GM23338 (cell line): ENCODE measurements around the gene CSTPP1. TPM values are rescaled to one million over a fixed set of nuclear protein-coding genes. Genes with fewer than 3 reads are reported as not detected.
A peak's percentile ranks its signal among the peaks of the same experiment; 100 is the strongest.

ENCODE experiments used
- ATAC-seq: fragments of 200-7000 bp; cut with Tn5 transposase; 3 replicates; pipeline ENCODE4 v1.9.1; 2020
- DNase-seq: peaks from one replicate; pipeline ENCODE4 v3.0.0-alpha.2; 2015; ENCODE audit warnings: low spot score
- H2AFZ ChIP-seq: fragments of 200-600 bp; sonication (generic); 2 replicates; pipeline ENCODE4 v1.8.0; 2016; ENCODE audit warnings: antibody characterized with exemption, mild to moderate bottlenecking, moderate library complexity
- H3F3A ChIP-seq: fragments of 200-600 bp; sonication (generic); replicated peaks from 2 replicates; pipeline ENCODE4 v1.8.0; 2017; ENCODE audit warnings: antibody characterized with exemption, mixed run types, low read depth
- H3K27ac ChIP-seq: fragments of 200-600 bp; sonication (generic); 2 replicates; pipeline ENCODE4 v1.6.1; 2016; ENCODE audit warnings: low read depth
- H3K27me3 ChIP-seq: fragments of 200-600 bp; sonication (generic); 2 replicates; pipeline ENCODE4 v1.8.0; 2016; ENCODE audit warnings: mild to moderate bottlenecking, mixed run types, moderate library complexity; ENCODE audit not compliant: insufficient read depth
- H3K36me3 ChIP-seq: fragments of 200-600 bp; sonication (generic); 2 replicates; pipeline ENCODE4 v1.8.0; 2016; ENCODE audit warnings: mild to moderate bottlenecking; ENCODE audit not compliant: insufficient read depth
- H3K4me1 ChIP-seq: fragments of 200-600 bp; sonication (generic); 2 replicates; pipeline ENCODE4 v1.8.0; 2016; ENCODE audit warnings: mild to moderate bottlenecking, moderate library complexity; ENCODE audit not compliant: insufficient read depth
- H3K4me2 ChIP-seq: fragments of 200-600 bp; sonication (generic); 2 replicates; pipeline ENCODE4 v1.7.1; 2017; ENCODE audit warnings: mixed run types
- H3K4me3 ChIP-seq: fragments of 200-600 bp; sonication (generic); 2 replicates; pipeline ENCODE4 v1.6.1; 2016; ENCODE audit warnings: mixed run types
- H3K79me2 ChIP-seq: fragments of 200-600 bp; sonication (generic); replicated peaks from 2 replicates; pipeline ENCODE4 v1.8.0; 2017; ENCODE audit warnings: mild to moderate bottlenecking; ENCODE audit not compliant: insufficient read depth
- H3K9me2 ChIP-seq: fragments of 200-600 bp; sonication (generic); 2 replicates; pipeline ENCODE4 v1.8.0; 2017; ENCODE audit not compliant: insufficient read depth
- H4K20me1 ChIP-seq: fragments of 200-600 bp; sonication (generic); replicated peaks from 2 replicates; pipeline ENCODE4 v1.8.0; 2017; ENCODE audit warnings: mild to moderate bottlenecking; ENCODE audit not compliant: insufficient read depth
- H3K27ac Mint-ChIP-seq: 2 replicates; pipeline ENCODE4 v1.8.0; 2020; ENCODE audit warnings: inconsistent platforms, mild to moderate bottlenecking, moderate library complexity, mixed read lengths
- H3K27me3 Mint-ChIP-seq: 3 replicates; pipeline ENCODE4 v1.8.0; 2022; ENCODE audit warnings: low read depth, mild to moderate bottlenecking, moderate library complexity, mixed read lengths, inconsistent platforms; ENCODE audit not compliant: insufficient read depth, poor library complexity
- H3K36me3 Mint-ChIP-seq: 3 replicates; pipeline ENCODE4 v1.8.0; 2021; ENCODE audit warnings: low read depth, mild to moderate bottlenecking, inconsistent platforms, moderate library complexity, mixed read lengths
- H3K4me1 Mint-ChIP-seq: 3 replicates; pipeline ENCODE4 v1.8.0; 2020; ENCODE audit warnings: mild to moderate bottlenecking, inconsistent platforms, mixed read lengths
- H3K4me3 Mint-ChIP-seq: 3 replicates; pipeline ENCODE4 v1.8.0; 2021; ENCODE audit warnings: moderate library complexity, mild to moderate bottlenecking, inconsistent platforms, mixed read lengths
- H3K9me3 Mint-ChIP-seq: 3 replicates; pipeline ENCODE4 v1.8.0; 2020; ENCODE audit warnings: moderate library complexity, mild to moderate bottlenecking, inconsistent platforms, mixed read lengths
- CREB1 ChIP-seq: fragments of 250-450 bp; sonication (Bioruptor Pico); IDR thresholded peaks from 2 replicates; pipeline ENCODE4 v1.5.0; 2020; ENCODE audit warnings: low read depth, mild to moderate bottlenecking, moderate library complexity
- CTCF ChIP-seq, 2 experiments: fragments of 200-600 bp in 1 of 2; sonication (generic) in 1 of 2; conservative IDR thresholded peaks; 2 replicates each; pipeline versions ENCODE4 v1.5.1 to v1.6.1; 2016 to 2017; ENCODE audit warnings: antibody characterized with exemption in 2 of 2, low read depth in 2 of 2, mild to moderate bottlenecking in 2 of 2, moderate library complexity in 1 of 2
- EZH2 ChIP-seq: fragments of 200-600 bp; sonication (generic); IDR thresholded peaks from one replicate; pipeline ENCODE4 v1.8.0; 2017; ENCODE audit warnings: antibody characterized with exemption, mild to moderate bottlenecking, low read depth; ENCODE audit not compliant: unreplicated experiment
- EZH2phosphoT487 ChIP-seq: fragments of 200-600 bp; sonication (generic); IDR thresholded peaks from one replicate; pipeline ENCODE4 v1.8.1; 2018; ENCODE audit warnings: antibody characterized with exemption; ENCODE audit not compliant: unreplicated experiment
- JUNB ChIP-seq: IDR thresholded peaks from one replicate; pipeline ENCODE4 v1.6.1; 2016; ENCODE audit warnings: antibody characterized with exemption; ENCODE audit not compliant: unreplicated experiment
- NANOG ChIP-seq: IDR thresholded peaks from 2 replicates; pipeline ENCODE4 v1.6.1; 2016; ENCODE audit warnings: antibody characterized with exemption, borderline replicate concordance
- POLR2AphosphoS5 ChIP-seq: IDR thresholded peaks from 2 replicates; pipeline ENCODE4 v1.6.1; 2016; ENCODE audit warnings: antibody characterized with exemption, low read depth
- STAT1 ChIP-seq: IDR thresholded peaks from one replicate; pipeline ENCODE4 v1.6.1; 2016; ENCODE audit warnings: antibody characterized with exemption; ENCODE audit not compliant: unreplicated experiment
- ZNF331 ChIP-seq: fragments of 250-450 bp; sonication (Bioruptor Pico); IDR thresholded peaks from 2 replicates; pipeline ENCODE4 v1.5.0; 2020; ENCODE audit warnings: low read depth, mild to moderate bottlenecking, moderate library complexity
- polyA plus RNA-seq: library from polyadenylated mRNA; unstranded; fragments of >200 nt; fragmentation: Nextera tagmentation; extraction: Ambion mirVana; gene quantifications from 2 replicates; pipeline ENCODE4 v1.2.1, GENCODE V29; 2016
- total RNA-seq: library from RNA; depleted of rRNA; stranded (reverse); fragments of >200 nt; shearing (Covaris generic); gene quantifications from 2 replicates; pipeline ENCODE4 v1.2.3, GENCODE V29; 2014
- TF ChIP-seq, protein P1 (sequence below): IDR thresholded peaks from one replicate; pipeline ENCODE4 v1.6.1; 2018; ENCODE audit warnings: antibody characterized with exemption; ENCODE audit not compliant: unreplicated experiment
- TF ChIP-seq, protein P2 (sequence below): IDR thresholded peaks from 2 replicates; pipeline ENCODE4 v1.6.1; 2016; ENCODE audit warnings: antibody characterized with exemption

Gene CSTPP1
- total and polyA plus RNA-seq, 2 experiments from 2014 or later = 23.5 to 42.6 TPM

DNA sequence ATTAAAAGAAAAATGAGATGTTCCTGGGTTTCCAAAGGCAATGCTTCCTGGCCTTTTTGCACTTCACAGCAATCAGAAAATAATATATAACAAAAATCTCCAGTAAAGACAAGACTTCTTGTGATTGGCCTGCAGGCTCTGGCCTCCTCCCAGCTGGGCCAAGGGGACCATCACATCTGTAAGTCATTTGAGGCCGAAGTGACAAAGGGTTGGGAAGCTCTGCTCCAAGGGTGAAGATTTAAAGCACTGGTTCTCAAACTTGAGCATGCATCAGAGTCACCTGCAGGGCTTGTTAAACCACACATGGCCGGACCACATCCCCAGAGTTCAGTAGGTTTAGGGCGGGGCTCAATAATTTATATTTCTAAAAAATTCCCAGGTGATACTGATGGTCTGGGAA lies 208.0 kb downstream of the CSTPP1 start:
- Histone ChIP-seq H3K79me2 (no peaks in the 10 kb centered on the region), H3K4me2 (no peak overlapping the region), H3K9me2 (no peaks in the 10 kb centered on the region), H3K4me3 (no peak overlapping the region), H3K4me1 (no peaks in the 10 kb centered on the region), H3F3A (no peaks in the 10 kb centered on the region), H3K36me3 (no peaks in the 10 kb centered on the region), H3K27ac (0 out of 2 replicates have a peak overlapping the region, but pooled peaks have one; percentile 39), H2AFZ (no peak overlapping the region), H4K20me1 (no peaks in the 10 kb centered on the region), H3K27me3 (no peaks in the 10 kb centered on the region)
- Mint-ChIP-seq H3K27ac (no peak overlapping the region), H3K27me3 (no peaks in the 10 kb centered on the region), H3K36me3 (no peaks in the 10 kb centered on the region), H3K4me3 (no peak overlapping the region), H3K9me3 (no peaks in the 10 kb centered on the region), H3K4me1 (peaks cover 5% of the 10 kb centered on the region; the same call in 2 of the 3 replicates)
- TF ChIP-seq EZH2 = no peak
- no peak for TF ChIP-seq JUNB
- TF ChIP-seq, protein P1, sequence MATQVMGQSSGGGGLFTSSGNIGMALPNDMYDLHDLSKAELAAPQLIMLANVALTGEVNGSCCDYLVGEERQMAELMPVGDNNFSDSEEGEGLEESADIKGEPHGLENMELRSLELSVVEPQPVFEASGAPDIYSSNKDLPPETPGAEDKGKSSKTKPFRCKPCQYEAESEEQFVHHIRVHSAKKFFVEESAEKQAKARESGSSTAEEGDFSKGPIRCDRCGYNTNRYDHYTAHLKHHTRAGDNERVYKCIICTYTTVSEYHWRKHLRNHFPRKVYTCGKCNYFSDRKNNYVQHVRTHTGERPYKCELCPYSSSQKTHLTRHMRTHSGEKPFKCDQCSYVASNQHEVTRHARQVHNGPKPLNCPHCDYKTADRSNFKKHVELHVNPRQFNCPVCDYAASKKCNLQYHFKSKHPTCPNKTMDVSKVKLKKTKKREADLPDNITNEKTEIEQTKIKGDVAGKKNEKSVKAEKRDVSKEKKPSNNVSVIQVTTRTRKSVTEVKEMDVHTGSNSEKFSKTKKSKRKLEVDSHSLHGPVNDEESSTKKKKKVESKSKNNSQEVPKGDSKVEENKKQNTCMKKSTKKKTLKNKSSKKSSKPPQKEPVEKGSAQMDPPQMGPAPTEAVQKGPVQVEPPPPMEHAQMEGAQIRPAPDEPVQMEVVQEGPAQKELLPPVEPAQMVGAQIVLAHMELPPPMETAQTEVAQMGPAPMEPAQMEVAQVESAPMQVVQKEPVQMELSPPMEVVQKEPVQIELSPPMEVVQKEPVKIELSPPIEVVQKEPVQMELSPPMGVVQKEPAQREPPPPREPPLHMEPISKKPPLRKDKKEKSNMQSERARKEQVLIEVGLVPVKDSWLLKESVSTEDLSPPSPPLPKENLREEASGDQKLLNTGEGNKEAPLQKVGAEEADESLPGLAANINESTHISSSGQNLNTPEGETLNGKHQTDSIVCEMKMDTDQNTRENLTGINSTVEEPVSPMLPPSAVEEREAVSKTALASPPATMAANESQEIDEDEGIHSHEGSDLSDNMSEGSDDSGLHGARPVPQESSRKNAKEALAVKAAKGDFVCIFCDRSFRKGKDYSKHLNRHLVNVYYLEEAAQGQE = no peak
- no peak for TF ChIP-seq EZH2phosphoT487
- no peak for TF ChIP-seq STAT1
- TF ChIP-seq, protein P2, sequence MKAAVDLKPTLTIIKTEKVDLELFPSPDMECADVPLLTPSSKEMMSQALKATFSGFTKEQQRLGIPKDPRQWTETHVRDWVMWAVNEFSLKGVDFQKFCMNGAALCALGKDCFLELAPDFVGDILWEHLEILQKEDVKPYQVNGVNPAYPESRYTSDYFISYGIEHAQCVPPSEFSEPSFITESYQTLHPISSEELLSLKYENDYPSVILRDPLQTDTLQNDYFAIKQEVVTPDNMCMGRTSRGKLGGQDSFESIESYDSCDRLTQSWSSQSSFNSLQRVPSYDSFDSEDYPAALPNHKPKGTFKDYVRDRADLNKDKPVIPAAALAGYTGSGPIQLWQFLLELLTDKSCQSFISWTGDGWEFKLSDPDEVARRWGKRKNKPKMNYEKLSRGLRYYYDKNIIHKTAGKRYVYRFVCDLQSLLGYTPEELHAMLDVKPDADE = no peak
- no peak for TF ChIP-seq CTCF (conservative IDR thresholded peaks at IDR 0.05; ENCODE audit: low read depth in 2 of 2)
- no peak for TF ChIP-seq NANOG
- no peak for TF ChIP-seq CREB1 (CRISPR knock-in tag)
- no peak for DNase-seq
- ATAC-seq = no peak

- Mint-ChIP-seq H3K36me3 (no peaks in the 10 kb centered on the region), H3K9me3 (no peaks in the 10 kb centered on the region), H3K4me1 (peaks cover 4% of the 10 kb centered on the region; the same call in 2 of the 3 replicates), H3K27ac (no peak overlapping the region), H3K4me3 (no peak overlapping the region), H3K27me3 (peaks cover 4% of the 10 kb centered on the region)
- H3K9me2 ChIP-seq = no peaks in the 10 kb centered on the region
- no peaks in the 10 kb centered on the region for H3K4me1 ChIP-seq
- H4K20me1 ChIP-seq = no peaks in the 10 kb centered on the region
- no peaks in the 10 kb centered on the region for H3K27me3 ChIP-seq
- H3K4me2 ChIP-seq = no peak overlapping the region
- no peak overlapping the region for H2AFZ ChIP-seq
- H3K4me3 ChIP-seq = no peak overlapping the region
- no peaks in the 10 kb centered on the region for H3F3A ChIP-seq
- H3K27ac ChIP-seq = no peak overlapping the region
- no peaks in the 10 kb centered on the region for H3K79me2 ChIP-seq
- peak; percentile 33 for DNase-seq
- peak; percentile 49 for ATAC-seq
- no peaks in the 10 kb centered on the region for H3K36me3 ChIP-seq
- TF ChIP-seq POLR2AphosphoS5 (no peak), STAT1 (no peak), CTCF (conservative IDR thresholded peaks at IDR 0.05; ENCODE audit: low read depth in 2 of 2) (no peak), ZNF331 (CRISPR knock-in tag) (no peak)
- TF ChIP-seq, protein P2 = no peak
- TF ChIP-seq, protein P1 = no peak
These were observed 210.7 kb downstream of the CSTPP1 start for GRCh38 chr11:47147250-47147649.
